SIG-M5 (cell line): ENCODE results near the gene TEX11.

Experiments used
- DNase-seq: peaks from one replicate; lab custom pipeline; 2025; lab: John Stamatoyannopoulos, UW

TEX11 gene

GRCh38 chrX:70496491-70496890, 412.0 kb downstream of the TEX11 start:
- DNase-seq = no peak

GRCh38 chrX:70494441-70494840, 414.1 kb downstream of the TEX11 start:
- DNase-seq = no peak

DNA sequence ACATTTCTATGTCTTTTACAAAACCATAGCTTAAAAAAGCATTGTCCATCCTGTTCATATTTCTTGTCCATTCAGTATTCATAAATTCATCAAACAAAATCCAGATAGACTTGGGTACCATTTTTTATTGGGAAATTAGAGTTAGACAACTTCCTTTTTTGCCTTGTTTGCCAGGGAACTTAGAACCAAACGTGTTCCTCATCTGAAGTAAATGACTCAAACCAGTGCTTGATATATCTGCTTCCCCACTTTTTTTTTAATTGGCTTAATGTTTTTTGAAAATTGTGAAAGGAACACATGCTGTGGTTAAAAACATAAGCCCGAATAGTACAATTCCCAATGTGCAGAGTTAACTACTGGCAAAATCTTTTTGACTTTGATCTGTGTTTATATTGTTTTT, 419.7 kb downstream of the TEX11 start:
- no peak for DNase-seq

DNA sequence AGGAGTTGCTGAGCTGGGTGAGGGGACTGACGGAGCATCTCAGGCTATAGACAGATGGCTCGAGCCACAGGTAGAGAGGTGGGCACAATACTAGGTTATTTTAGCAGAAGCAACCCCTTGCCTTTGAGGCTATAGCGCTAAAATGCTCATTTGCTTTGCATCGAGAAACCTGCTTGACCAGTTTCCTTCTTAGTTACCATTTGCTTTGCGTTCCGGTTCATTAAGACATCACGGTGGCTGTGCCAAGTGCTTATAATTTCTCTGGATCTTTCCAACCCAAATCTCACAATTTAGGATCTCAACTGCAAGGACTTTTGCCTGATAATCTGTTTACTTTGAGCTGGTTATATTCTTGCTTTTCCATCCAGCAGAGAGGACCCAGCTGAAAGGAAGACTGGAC, 423.0 kb downstream of the TEX11 start:
- DNase-seq = no peak

GRCh38 chrX:70482300-70482699, 426.2 kb downstream of the TEX11 start:
- DNase-seq = no peak

DNA sequence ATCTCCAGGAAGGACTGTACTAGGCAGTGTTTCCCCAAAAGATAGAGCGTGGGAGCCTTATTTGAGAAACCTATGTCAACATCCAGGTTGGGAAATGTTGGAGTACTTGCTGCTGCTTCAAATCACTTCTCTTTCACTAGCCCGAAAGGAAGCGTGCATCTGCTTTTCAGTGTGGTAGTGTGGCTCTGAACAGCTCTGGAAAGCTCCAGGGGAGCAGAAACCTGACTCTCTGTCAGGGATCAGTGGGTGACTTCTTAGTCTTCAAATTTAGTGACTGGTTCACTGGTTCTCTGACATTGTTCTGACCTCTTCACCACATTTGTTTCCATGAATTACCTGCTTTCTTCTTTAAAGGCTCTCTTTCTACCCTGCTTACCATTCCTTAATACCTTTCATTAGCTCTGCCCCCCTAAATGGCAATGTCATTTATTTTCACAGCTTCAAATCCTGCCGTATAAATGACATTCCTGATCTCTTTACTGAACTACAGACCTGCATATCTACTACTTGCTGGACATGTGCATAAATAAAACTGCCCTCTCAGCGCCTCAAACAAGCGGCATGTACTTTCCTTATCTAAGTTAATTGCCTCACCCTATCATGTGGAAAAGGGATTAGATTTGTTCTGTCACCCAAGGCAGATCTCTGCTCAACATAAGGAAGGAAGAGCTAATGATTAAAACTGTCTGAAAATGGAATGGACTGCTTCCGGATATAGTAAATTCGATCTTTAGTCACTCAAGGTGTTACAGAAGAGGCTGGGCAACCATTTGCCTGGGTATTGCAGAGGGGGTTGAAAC, 426.8 kb downstream of the TEX11 start:
- DNase-seq = no peak

DNA sequence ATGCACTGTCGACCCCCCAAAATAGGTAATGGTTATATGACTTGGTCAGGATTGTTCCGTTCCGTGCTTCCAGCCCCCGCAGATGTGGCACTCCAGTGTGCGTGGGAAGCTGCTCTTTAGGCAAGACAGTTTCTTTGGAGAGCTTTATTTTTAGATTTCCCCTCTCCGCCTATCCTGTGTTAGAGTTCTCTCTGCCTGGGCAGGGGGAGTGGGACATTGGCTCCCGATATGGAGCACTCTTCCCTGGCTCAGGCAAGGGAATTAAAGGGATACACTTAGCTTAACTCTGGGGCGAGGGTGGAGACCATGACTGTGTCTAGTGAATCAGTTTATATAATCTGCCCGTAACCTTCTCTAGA, 427.9 kb downstream of the TEX11 start:
- DNase-seq = no peak

GRCh38 chrX:70479922-70480659, 428.4 kb downstream of the TEX11 start:
- DNase-seq = no peak

- no peak for DNase-seq
Observed at GRCh38 chrX:70479247-70479921, 429.1 kb downstream of the TEX11 start.
